ENCODE results near the gene HBEGF.

The HBEGF gene

DNA sequence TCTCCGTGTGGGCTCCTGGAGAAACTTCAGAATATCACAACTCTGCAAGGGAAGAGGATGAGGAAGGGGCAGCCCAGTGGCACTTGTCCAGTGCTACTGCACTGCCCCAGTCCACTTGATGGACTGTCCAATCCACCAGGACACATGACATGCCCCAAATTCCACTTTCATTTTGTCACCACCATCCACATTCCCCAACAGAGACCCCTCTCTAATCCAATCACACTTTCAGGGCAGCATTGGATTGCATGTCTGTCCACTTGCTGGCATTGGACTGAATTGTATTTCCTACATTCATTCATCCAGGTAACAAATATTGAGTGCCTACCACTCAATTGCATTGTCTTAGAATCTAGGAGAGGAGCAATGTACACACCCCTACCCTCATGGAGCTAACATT lies 14.8 kb downstream of the HBEGF start:
- no peak for DNase-seq

DNA sequence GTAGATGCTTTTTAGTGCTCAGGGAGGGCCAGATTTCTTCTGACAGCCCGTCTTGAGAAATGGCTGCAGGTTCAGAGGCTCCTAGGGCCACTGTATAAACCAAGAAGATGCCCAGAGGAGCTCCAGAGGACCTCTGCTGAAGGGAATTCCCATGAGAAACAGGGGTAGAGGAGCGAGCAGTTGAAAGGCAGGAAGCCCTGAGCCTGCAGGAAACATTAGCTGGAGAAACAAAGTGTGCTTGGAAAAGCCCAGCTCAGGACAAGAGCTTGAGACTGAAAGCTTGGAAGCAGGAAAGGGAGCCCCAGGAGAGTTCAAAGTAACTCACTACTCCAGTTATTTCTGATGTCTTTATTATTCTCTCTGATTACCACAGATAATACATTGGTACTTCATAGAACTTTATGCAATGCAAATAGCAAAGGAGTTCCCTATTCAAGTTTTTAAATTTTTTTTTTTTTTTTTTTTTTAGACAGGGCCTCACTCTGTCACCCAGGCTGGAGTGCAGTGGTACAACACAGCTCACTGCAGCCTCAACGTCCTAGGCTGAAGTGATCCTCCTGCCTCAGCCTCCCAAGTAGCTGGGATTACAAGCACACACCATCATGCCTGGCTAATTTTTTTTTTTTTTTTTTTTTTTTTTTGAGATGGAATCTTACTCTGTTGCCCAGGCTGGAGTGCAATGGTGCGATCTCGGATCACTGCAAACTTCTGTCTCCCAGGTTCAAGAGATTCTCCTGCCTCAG lies 16.5 kb downstream of the HBEGF start:
- DNase-seq, result no peak

GRCh38 chr5:140328036-140328764 lies 18.2 kb downstream of the HBEGF start:
- no peak for DNase-seq

GRCh38 chr5:140327589-140327988 lies 18.8 kb downstream of the HBEGF start:
- no peak for DNase-seq

DNA sequence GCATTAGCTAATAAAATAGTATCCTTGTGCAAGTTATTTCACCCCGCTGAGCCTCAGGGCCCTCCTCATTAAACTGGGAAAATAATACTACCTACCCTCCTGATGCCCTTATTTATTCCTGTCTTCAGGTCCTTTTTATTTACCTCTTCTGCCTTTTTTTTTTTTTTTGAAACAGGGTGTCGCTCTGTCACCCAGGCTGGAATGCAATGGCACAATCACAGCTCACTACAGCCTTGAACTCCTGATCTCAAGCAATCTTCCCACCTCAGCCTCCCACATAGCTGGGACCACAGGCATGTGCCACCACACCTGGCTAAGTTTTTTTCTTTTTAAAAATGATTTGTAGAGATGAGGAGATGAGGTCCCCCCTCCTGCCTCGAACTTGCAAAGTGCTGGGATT lies 20.9 kb downstream of the HBEGF start:
- no peak for DNase-seq

DNA sequence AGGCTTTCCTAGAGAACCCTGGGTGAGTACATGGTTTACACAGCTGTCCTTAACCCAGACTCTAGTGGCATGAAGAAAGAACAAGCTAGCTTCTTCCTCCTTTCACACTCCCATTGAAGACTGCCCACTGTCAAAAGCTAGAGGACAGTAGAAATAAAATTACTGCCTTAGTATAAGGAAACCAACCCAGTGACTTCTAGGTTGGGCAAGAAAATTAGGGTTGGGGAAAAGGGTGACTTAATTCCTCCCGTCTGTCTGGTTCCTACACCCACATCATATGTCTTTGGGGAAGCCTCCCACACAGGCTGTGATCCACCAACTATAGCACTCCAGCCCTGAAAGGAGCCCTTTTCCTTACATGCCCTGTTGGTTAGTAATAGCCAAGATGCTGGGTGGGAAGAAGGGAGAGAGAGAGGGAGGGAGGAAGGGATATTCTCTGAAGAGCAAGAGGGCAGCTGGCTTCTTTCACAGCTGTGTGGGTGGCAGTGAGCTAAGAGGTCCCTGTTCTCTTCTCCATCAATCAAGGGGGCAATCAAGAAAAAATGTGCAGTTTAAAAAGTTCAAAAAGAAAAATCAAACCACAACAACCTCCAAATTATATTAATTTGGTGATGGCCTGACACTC lies 21.7 kb downstream of the HBEGF start:
- no peak for DNase-seq

DNA sequence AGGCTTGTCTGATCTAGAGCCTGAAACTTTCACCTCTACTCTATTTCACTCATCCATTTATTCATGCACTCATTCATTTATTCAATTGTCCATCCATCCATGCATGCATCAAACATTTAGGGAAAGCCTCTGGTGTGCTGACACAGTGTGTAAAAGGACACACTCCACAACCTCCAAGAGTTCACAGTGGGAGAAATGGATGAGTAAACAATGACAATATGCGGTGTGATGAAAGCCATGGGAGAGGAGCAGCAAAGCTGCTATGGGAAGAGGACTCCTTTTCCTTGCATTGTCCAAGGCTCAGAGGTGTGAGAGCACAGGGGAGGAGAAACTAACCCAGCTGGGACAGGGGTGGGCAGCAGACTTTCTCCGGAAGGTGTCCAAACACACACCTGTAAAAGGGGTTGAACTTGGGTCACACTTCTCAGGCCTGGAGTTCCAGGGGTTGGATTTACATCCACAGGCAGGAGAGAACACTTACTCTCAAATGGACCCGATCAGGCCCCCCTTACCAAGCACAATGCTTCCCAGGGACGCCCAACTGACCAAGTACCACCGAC lies 22.3 kb downstream of the HBEGF start:
- DNase-seq, result no peak

- DNase-seq, result no peak
Observed at GRCh38 chr5:140322751-140323731, 23.4 kb downstream of the HBEGF start.

GRCh38 chr5:140321796-140322195 lies 24.6 kb downstream of the HBEGF start:
- DNase-seq, result no peak

- DNase-seq, result no peak
Observed at GRCh38 chr5:140319833-140320232, 26.6 kb downstream of the HBEGF start.

- DNase-seq, result no peak
Observed at GRCh38 chr5:140318792-140319191, 27.6 kb downstream of the HBEGF start.

- DNase-seq, result no peak
Observed at GRCh38 chr5:140317859-140318258, 28.5 kb downstream of the HBEGF start.

- no peak for DNase-seq
Observed at GRCh38 chr5:140312791-140313189, 33.6 kb downstream of the HBEGF start.

GRCh38 chr5:140312067-140312790 lies 34.2 kb downstream of the HBEGF start:
- no peak for DNase-seq

DNA sequence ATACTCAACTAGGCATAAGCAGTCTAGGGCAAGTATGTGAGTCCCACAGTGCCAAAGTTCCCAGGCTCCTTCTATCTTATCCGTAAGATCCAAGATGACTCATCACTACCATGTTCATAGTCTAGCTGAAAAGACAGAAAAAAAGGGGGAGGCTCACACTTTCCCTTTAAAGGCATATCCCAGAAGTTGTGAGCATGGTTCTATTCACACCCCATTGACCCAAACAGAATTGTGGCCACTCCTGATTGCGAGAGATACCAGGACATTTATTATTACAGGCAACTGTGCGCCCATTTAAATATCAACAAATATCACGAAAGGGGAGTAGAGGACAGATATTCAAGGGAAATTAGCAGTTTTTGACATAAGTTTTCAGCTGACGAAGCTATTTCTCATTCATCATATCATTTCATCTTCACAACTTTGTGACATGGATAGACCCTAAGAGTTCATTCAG lies 35.4 kb downstream of the HBEGF start:
- no peak for DNase-seq

GRCh38 chr5:140310434-140310833 lies 36.0 kb downstream of the HBEGF start:
- no peak for DNase-seq

- no peak for DNase-seq
Observed at GRCh38 chr5:140309706-140310249, 36.6 kb downstream of the HBEGF start.

- no peak for DNase-seq
Observed at GRCh38 chr5:140305471-140305870, 40.9 kb downstream of the HBEGF start.

DNA sequence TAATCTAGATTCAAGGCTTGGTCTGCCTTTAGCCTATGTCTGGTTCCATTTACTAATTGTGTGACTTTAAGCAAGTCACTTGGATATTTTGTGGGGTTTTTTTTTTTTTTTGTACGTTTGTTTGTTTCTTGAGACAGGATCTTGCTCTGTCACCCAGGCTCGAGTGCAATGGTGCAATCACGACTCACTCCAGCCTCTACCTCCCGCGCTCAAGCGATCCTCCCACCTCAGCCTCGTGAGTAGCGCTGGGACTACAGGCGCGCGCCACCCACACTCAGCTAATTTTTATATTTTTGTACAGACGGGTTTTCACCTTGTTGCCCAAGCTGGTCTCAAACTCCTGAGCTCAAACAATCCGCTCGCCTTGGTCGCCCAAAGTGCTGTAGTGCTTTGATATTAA lies 42.4 kb downstream of the HBEGF start:
- DNase-seq, result no peak

DNA sequence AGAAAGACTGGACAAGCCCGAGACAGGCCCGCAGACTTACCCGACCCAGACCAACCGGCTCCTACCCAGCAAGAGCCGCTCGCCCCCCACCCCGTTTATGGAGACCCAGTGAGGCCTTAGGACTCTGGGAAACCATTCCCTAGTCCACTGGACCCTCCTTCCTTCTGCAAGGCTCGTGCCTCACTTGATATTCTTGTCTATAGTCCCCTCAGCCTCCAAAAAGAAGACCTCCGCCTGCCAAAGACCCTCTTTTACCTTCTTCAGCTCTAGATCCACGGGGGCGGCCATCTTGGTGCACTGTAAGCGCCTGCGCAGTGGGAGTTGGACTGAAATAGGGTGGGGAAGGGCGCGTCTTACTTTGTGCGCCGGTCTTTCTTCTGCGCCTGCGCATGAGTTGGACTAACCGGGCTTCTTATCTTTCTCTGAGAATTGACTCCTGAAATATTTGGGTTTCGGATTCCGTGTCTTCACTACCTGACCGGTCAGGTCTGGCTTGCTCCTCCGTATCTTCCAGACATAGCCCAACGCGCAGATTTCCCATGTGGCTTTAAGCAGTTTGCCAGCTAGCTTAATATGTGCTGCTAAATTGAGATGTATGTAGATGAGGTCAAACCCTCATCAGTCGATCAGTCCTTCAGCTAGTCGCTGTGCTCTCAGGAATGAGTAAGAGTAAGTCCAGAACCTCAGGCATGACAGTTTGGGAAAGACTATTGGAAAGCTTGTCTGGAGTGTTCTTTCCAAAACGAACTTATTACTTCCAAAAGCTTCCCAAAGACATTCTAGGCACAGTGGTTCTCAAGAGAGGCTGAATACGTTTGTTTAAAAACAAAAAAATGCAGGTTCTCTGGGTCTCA lies 43.4 kb downstream of the HBEGF start, which contains the start of gene PFDN1:
Gene PFDN1, minus strand, starts transcription at position 316 of the 854 bp plus-strand sequence. Its CDS starts 28 bp downstream, at position 288.
- DNase-seq, result peak; percentile 89 to 93
